OCI-LY7 (cell line): ENCODE measurements around the gene SEZ6L.

ENCODE experiments used
- CTCF ChIP-seq: fragments of 200-600 bp; sonication (generic); conservative IDR thresholded peaks from 2 replicates; pipeline ENCODE4 v1.5.1; 2014; ENCODE audit warnings: mild to moderate bottlenecking, antibody characterized with exemption, low read length, moderate library complexity, mixed read lengths
- EZH2phosphoT487 ChIP-seq: fragments of 200-600 bp; sonication (generic); IDR thresholded peaks from 2 replicates; pipeline ENCODE4 v1.6.1; 2018; ENCODE audit warnings: low read depth, borderline replicate concordance, mild to moderate bottlenecking, mixed run types, antibody characterized with exemption, low read length, moderate library complexity, mixed read lengths

GRCh38 chr22:26314171-26314570 is 144.9 kb downstream of the SEZ6L start:
- no peak for TF ChIP-seq CTCF
- TF ChIP-seq EZH2phosphoT487 = no peak
